ENCODE measurements around the gene NOSIP. TPM values are rescaled to one million over a fixed set of nuclear protein-coding genes. Genes with fewer than 3 reads are reported as not detected.

NOSIP gene
- total RNA-seq, 1 donor from 2014 or later: 29.1 TPM

- DNase-seq (ENCODE audit: low spot score) (no peak), ATAC-seq (peak; percentile 57)
Measured at GRCh38 chr19:49514151-49514550, 66.2 kb downstream of the NOSIP start.

- ATAC-seq: peak; percentile 29
- DNase-seq (ENCODE audit: low spot score): no peak
Measured at GRCh38 chr19:49513746-49514118, 66.6 kb downstream of the NOSIP start.

DNA sequence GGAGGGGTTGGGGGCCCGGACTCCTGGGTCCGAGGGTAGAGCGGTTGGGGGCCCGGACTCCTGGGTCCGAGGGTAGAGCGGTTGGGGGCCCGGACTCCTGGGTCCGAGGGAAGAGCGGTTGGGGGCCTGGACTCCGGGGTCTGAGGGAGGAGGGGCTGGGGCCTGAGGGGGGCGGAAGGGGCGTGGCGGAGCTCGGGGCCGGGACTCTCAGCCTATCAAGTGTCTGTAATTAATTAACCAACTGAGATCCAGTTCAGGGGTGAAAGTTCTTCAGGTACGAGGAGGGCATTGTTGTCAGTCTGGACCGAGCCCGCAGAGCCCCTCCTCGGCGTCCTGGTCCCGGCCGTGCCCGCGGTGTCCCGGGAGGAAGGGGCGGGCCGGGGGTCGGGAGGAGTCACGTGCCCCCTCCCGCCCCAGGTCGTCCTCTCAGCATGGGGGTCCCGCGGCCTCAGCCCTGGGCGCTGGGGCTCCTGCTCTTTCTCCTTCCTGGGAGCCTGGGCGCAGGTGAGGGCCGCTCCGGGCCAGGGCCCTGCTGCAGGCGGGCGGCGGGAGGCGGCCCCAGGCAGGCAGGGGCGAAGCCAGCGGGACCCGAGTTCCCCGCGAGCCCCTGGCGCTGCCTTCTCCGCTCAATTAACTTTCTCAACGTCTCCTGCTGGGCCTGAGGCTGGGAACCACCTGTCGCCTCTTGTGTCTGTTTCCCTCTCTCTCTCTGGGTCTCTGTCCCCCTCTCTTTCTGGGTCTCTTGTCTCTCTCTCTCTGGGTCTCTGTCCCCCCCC is 67.2 kb downstream of the NOSIP start:
- DNase-seq (ENCODE audit: low spot score) (peak; percentile 81), ATAC-seq (peak; percentile 88)

GRCh38 chr19:49507803-49508494 is 72.4 kb downstream of the NOSIP start:
- DNase-seq (ENCODE audit: low spot score) (no peak), ATAC-seq (no peak)

DNA sequence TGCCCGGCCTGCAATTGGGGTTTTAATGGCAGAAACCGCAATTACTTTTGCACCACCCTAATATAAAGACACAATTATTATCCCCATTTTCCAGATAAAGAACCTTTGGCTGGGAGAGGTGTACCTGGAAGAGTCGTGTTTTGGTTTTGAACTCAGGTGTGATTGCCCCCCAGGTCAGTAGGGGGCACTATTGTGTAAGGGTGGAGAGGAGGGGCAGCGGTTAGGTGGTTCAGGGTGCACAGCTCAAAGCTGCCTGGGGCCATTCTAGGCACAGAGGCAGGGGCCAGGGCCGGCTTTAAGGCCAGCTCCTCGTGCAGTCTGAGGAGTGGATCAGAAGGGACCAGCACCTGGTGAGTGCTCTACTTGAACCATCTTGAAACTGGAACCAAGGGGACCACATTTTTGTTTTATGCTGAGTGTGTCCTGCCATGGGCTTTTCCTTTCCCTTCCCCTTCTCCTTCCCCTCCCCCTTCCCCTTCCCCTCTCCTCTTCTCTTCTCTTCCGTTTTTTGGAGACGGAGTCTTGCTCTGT is 73.7 kb downstream of the NOSIP start:
- DNase-seq (ENCODE audit: low spot score) (peak; percentile 72), ATAC-seq (peak; percentile 93)

Other genes starting within 250 kb of the NOSIP start
- 2.2 TPM for gene CD37, start 245.2 kb downstream of the NOSIP start, total RNA-seq
- gene TEAD2, start 218.1 kb downstream of the NOSIP start, total RNA-seq: 5.1 TPM
- not detected for gene DKKL1, start 216.7 kb downstream of the NOSIP start, total RNA-seq
- not detected for gene KASH5, start 192.3 kb downstream of the NOSIP start, total RNA-seq
- not detected for gene PTH2, start 157.1 kb downstream of the NOSIP start, total RNA-seq
- not detected for gene GFY, start 155.2 kb downstream of the NOSIP start, total RNA-seq
- 0.15 TPM for gene SLC17A7, start 139.0 kb downstream of the NOSIP start, total RNA-seq
- gene PIH1D1, start 128.7 kb downstream of the NOSIP start, total RNA-seq: 48.8 TPM
- gene ALDH16A1, start 127.3 kb downstream of the NOSIP start, total RNA-seq: 29.7 TPM
- 2.1 TPM for gene FLT3LG, start 106.3 kb downstream of the NOSIP start, total RNA-seq
- 972 TPM for gene RPL13A, start 92.9 kb downstream of the NOSIP start, total RNA-seq
- gene RPS11, start 84.1 kb downstream of the NOSIP start, total RNA-seq: 507 TPM
- gene FCGRT, start 67.9 kb downstream of the NOSIP start, total RNA-seq: 262 TPM
- gene RCN3, start 52.6 kb downstream of the NOSIP start, total RNA-seq: 22.8 TPM
- gene PRRG2, start 760 bp upstream of the NOSIP start, total RNA-seq: 8.5 TPM
- gene PRR12, start 10.6 kb upstream of the NOSIP start, total RNA-seq: 10.5 TPM
- 8.9 TPM for gene RRAS, start 59.6 kb upstream of the NOSIP start, total RNA-seq
- 35.5 TPM for gene SCAF1, start 61.7 kb upstream of the NOSIP start, total RNA-seq
- gene IRF3, start 85.3 kb upstream of the NOSIP start, total RNA-seq: 50.1 TPM
- gene BCL2L12, start 85.4 kb upstream of the NOSIP start, total RNA-seq: 13.7 TPM
- gene PRMT1, start 96.7 kb upstream of the NOSIP start, total RNA-seq: 28.7 TPM
- gene ADM5, start 109.0 kb upstream of the NOSIP start, total RNA-seq: 0.86 TPM
- 0.91 TPM for gene CPT1C, start 110.6 kb upstream of the NOSIP start, total RNA-seq
- 0.30 TPM for gene TSKS, start 182.8 kb upstream of the NOSIP start, total RNA-seq
- gene AP2A1, start 186.4 kb upstream of the NOSIP start, total RNA-seq: 52.9 TPM
- 9.3 TPM for gene FUZ, start 232.7 kb upstream of the NOSIP start, total RNA-seq
- 16.5 TPM for gene MED25, start 237.7 kb upstream of the NOSIP start, total RNA-seq